Mesenchymal stem cell (in vitro differentiated cells and primary cell): Measurements from ENCODE around the gene RYR2.

ENCODE experiments used
- DNase-seq: peaks from one replicate; pipeline ENCODE4 v3.0.0-alpha.2; 2013
- H2AFZ ChIP-seq: one replicate; pipeline ENCODE4 v1.6.1; 2013; ENCODE audit warnings: low read depth, mild to moderate bottlenecking, control low read depth, inconsistent platforms, low read length, moderate library complexity
- H2AK5ac ChIP-seq: 2 replicates; pipeline ENCODE4 v1.6.1; 2013; ENCODE audit warnings: low read length, moderate library complexity, mild to moderate bottlenecking, inconsistent platforms; ENCODE audit not compliant: severe bottlenecking
- H2BK120ac ChIP-seq: one replicate; pipeline ENCODE4 v1.6.1; 2013; ENCODE audit warnings: low read depth, mild to moderate bottlenecking, inconsistent platforms, low read length, moderate library complexity
- H2BK12ac ChIP-seq, 2 experiments: one replicate each; pipeline ENCODE4 v1.6.1; 2013; ENCODE audit warnings: inconsistent platforms in 2 of 2, low read length in 2 of 2, mild to moderate bottlenecking in 2 of 2, moderate library complexity in 2 of 2, control low read depth in 1 of 2
- H2BK15ac ChIP-seq: one replicate; pipeline ENCODE4 v1.6.1; 2013; ENCODE audit warnings: mild to moderate bottlenecking, low read depth, inconsistent platforms; ENCODE audit not compliant: poor library complexity, severe bottlenecking
- H2BK5ac ChIP-seq: 2 replicates; pipeline ENCODE4 v1.6.1; 2013; ENCODE audit warnings: low read depth, mild to moderate bottlenecking, low read length, control low read depth, inconsistent platforms; ENCODE audit not compliant: poor library complexity, severe bottlenecking
- H3K14ac ChIP-seq, 2 experiments: one replicate each; pipeline ENCODE4 v1.6.1; 2013; ENCODE audit warnings: inconsistent platforms in 2 of 2, low read length in 2 of 2, control low read depth in 1 of 2, mild to moderate bottlenecking in 1 of 2, moderate library complexity in 1 of 2
- H3K18ac ChIP-seq, 2 experiments: one replicate each; pipeline ENCODE4 v1.6.1; 2013; ENCODE audit warnings: inconsistent platforms in 2 of 2, low read length in 2 of 2, control low read depth in 1 of 2, low read depth in 1 of 2, mild to moderate bottlenecking in 1 of 2
- H3K23ac ChIP-seq, 2 experiments: one replicate each; pipeline ENCODE4 v1.6.1; 2013; ENCODE audit warnings: inconsistent platforms in 2 of 2, low read length in 2 of 2, mild to moderate bottlenecking in 2 of 2, moderate library complexity in 2 of 2, control low read depth in 1 of 2
- H3K27ac ChIP-seq: 2 replicates; pipeline ENCODE4 v1.5.1; 2013; ENCODE audit warnings: mild to moderate bottlenecking, moderate library complexity, low read length, control low read depth, inconsistent platforms; ENCODE audit not compliant: poor library complexity, severe bottlenecking
- H3K27me3 ChIP-seq, 2 experiments: 2 replicates each; pipeline versions ENCODE4 v1.6.1 to v1.7.0; 2013; ENCODE audit warnings: low read length in 2 of 2, mild to moderate bottlenecking in 2 of 2, moderate library complexity in 2 of 2, control low read depth in 1 of 2, inconsistent platforms in 1 of 2; ENCODE audit not compliant: control insufficient read depth in 1 of 2, insufficient read depth in 1 of 2
- H3K36me3 ChIP-seq, 2 experiments: 2 replicates each; pipeline versions ENCODE4 v1.6.1 to v1.7.0; 2013; ENCODE audit warnings: low read length in 2 of 2, control low read depth in 1 of 2, inconsistent platforms in 1 of 2, low read depth in 1 of 2, mild to moderate bottlenecking in 1 of 2; ENCODE audit not compliant: insufficient read depth in 2 of 2, control insufficient read depth in 1 of 2
- H3K4ac ChIP-seq, 2 experiments: one replicate each; pipeline ENCODE4 v1.6.1; 2013; ENCODE audit warnings: inconsistent platforms in 2 of 2, low read length in 2 of 2, mild to moderate bottlenecking in 2 of 2, moderate library complexity in 2 of 2, control low read depth in 1 of 2, low read depth in 1 of 2
- H3K4me1 ChIP-seq: 2 replicates; pipeline ENCODE4 v1.6.1; 2013; ENCODE audit warnings: low read depth, low read length, control low read depth; ENCODE audit not compliant: control insufficient read depth, insufficient read depth
- H3K4me2 ChIP-seq: 2 replicates; pipeline ENCODE4 v1.6.1; 2013; ENCODE audit warnings: low read length, mild to moderate bottlenecking, inconsistent platforms; ENCODE audit not compliant: poor library complexity, severe bottlenecking
- H3K4me3 ChIP-seq, 2 experiments: 2 replicates each; pipeline versions ENCODE4 v1.5.1 to v1.7.0; 2013; ENCODE audit warnings: low read length in 2 of 2, mild to moderate bottlenecking in 2 of 2, control low read depth in 1 of 2, low read depth in 1 of 2; ENCODE audit not compliant: insufficient read depth in 1 of 2
- H3K79me1 ChIP-seq: replicated peaks from 2 replicates; pipeline ENCODE4 v1.6.1; 2013; ENCODE audit warnings: mild to moderate bottlenecking, control low read depth, low read length, inconsistent platforms; ENCODE audit not compliant: poor library complexity, severe bottlenecking
- H3K9ac ChIP-seq: 2 replicates; pipeline ENCODE4 v1.7.0; 2013; ENCODE audit warnings: mild to moderate bottlenecking, low read length, moderate library complexity
- H3K9me3 ChIP-seq: 2 replicates; pipeline ENCODE4 v1.7.0; 2013; ENCODE audit warnings: mild to moderate bottlenecking, low read length; ENCODE audit not compliant: control insufficient read depth
- H4K8ac ChIP-seq: one replicate; pipeline ENCODE4 v1.6.1; 2013; ENCODE audit warnings: inconsistent platforms, mild to moderate bottlenecking, low read length, moderate library complexity
- H4K91ac ChIP-seq: one replicate; pipeline ENCODE4 v1.6.1; 2013; ENCODE audit warnings: mild to moderate bottlenecking, low read length, inconsistent platforms
- WGBS: methylation state at CpG from one replicate; pipeline ENCODE4 v1.1.7; 2013; ENCODE audit warnings: mixed read lengths; 5-methylcytosine and 5-hydroxymethylcytosine counted together

RYR2 gene

GRCh38 chr1:237610157-237610556 lies 568.2 kb downstream of the RYR2 start:
- Histone ChIP-seq H4K91ac (no peak overlapping the region), H2BK5ac (no peak overlapping the region), H3K23ac (no peak overlapping the region), H3K18ac (no peak overlapping the region), H3K27ac (no peak overlapping the region), H3K9me3 (peaks cover 13% of the 10 kb centered on the region), H2AK5ac (no peak overlapping the region), H2BK120ac (no peak overlapping the region), H3K4me1 (no peaks in the 10 kb centered on the region), H4K8ac (no peak overlapping the region), H2BK12ac (no peak overlapping the region), H3K14ac (no peak overlapping the region), H3K79me1 (no peaks in the 10 kb centered on the region), H3K4me3 (no peak overlapping the region), H2BK15ac (no peak overlapping the region), H3K4ac (no peak overlapping the region), H3K4me2 (no peak overlapping the region), H3K9ac (no peak overlapping the region), H2AFZ (no peak overlapping the region), H3K27me3 (no peaks in the 10 kb centered on the region), H3K36me3 (no peaks in the 10 kb centered on the region)
- no peak for DNase-seq
- 69% methylated on average over 3 of the region's 5 CpGs for WGBS

GRCh38 chr1:237613984-237614383 lies 572.0 kb downstream of the RYR2 start:
- no peak overlapping the region for H3K23ac ChIP-seq
- no peak overlapping the region for H2BK15ac ChIP-seq
- no peak overlapping the region for H2BK120ac ChIP-seq
- WGBS: 83% methylated on average over 9 of the region's 9 CpGs
- no peak overlapping the region for H2AFZ ChIP-seq
- no peaks in the 10 kb centered on the region for H3K36me3 ChIP-seq
- DNase-seq: no peak
- no peak overlapping the region for H2AK5ac ChIP-seq
- no peak overlapping the region for H2BK12ac ChIP-seq
- no peak overlapping the region for H3K4me3 ChIP-seq
- no peak overlapping the region for H3K4me2 ChIP-seq
- no peaks in the 10 kb centered on the region for H3K4me1 ChIP-seq
- H4K8ac ChIP-seq: no peak overlapping the region
- H4K91ac ChIP-seq: no peak overlapping the region
- no peak overlapping the region for H3K18ac ChIP-seq
- peaks cover 36% of the 10 kb centered on the region for H3K9me3 ChIP-seq
- no peak overlapping the region for H3K14ac ChIP-seq
- H3K27ac ChIP-seq: no peak overlapping the region
- no peaks in the 10 kb centered on the region for H3K27me3 ChIP-seq
- no peak overlapping the region for H3K9ac ChIP-seq
- H3K79me1 ChIP-seq: no peaks in the 10 kb centered on the region
- no peak overlapping the region for H3K4ac ChIP-seq
- H2BK5ac ChIP-seq: no peak overlapping the region

- Histone ChIP-seq H3K4me3 (no peak overlapping the region), H3K4ac (no peak overlapping the region), H3K36me3 (no peaks in the 10 kb centered on the region), H3K14ac (no peak overlapping the region), H3K4me1 (no peaks in the 10 kb centered on the region), H2AFZ (no peak overlapping the region), H2BK12ac (no peak overlapping the region), H3K9me3 (peaks cover 49% of the 10 kb centered on the region), H3K23ac (no peak overlapping the region), H2BK15ac (no peak overlapping the region), H2BK5ac (no peak overlapping the region), H4K91ac (no peak overlapping the region), H3K9ac (no peak overlapping the region), H3K27ac (no peak overlapping the region), H3K18ac (no peak overlapping the region), H2BK120ac (no peak overlapping the region), H3K79me1 (no peaks in the 10 kb centered on the region), H3K4me2 (no peak overlapping the region), H4K8ac (no peak overlapping the region), H2AK5ac (no peak overlapping the region), H3K27me3 (no peaks in the 10 kb centered on the region)
- 85% methylated on average over 3 of the region's 5 CpGs for WGBS
- DNase-seq: no peak
Measured at GRCh38 chr1:237619553-237619952, 577.6 kb downstream of the RYR2 start.

GRCh38 chr1:237634922-237635321 lies 592.9 kb downstream of the RYR2 start:
- Histone ChIP-seq H3K27me3 (no peaks in the 10 kb centered on the region), H3K18ac (no peak overlapping the region), H2BK120ac (no peak overlapping the region), H2BK15ac (no peak overlapping the region), H3K9ac (no peak overlapping the region), H3K36me3 (no peaks in the 10 kb centered on the region), H4K8ac (no peak overlapping the region), H2BK12ac (no peak overlapping the region), H3K4ac (no peak overlapping the region), H3K4me3 (no peak overlapping the region), H2AFZ (no peak overlapping the region), H3K79me1 (no peaks in the 10 kb centered on the region), H3K9me3 (peaks cover 21% of the 10 kb centered on the region), H3K14ac (no peak overlapping the region), H3K4me2 (no peak overlapping the region), H2AK5ac (no peak overlapping the region), H3K27ac (no peak overlapping the region), H3K23ac (no peak overlapping the region), H4K91ac (no peak overlapping the region), H2BK5ac (no peak overlapping the region), H3K4me1 (no peaks in the 10 kb centered on the region)
- DNase-seq: no peak
- WGBS: 96% methylated on average over 3 of the region's 5 CpGs
